Astrocyte (in vitro differentiated cells and primary cell): ENCODE measurements around the gene KL.

Experiments used
- CTCF ChIP-seq: IDR thresholded peaks from 2 replicates; pipeline ENCODE4 v1.5.1; 2011; ENCODE audit warnings: low read depth, mild to moderate bottlenecking, inconsistent platforms, low read length, moderate library complexity; ENCODE audit not compliant: insufficient read depth
- EZH2 ChIP-seq: IDR thresholded peaks from 2 replicates; pipeline ENCODE4 v1.6.1; 2012; ENCODE audit warnings: mild to moderate bottlenecking, low read length, inconsistent platforms; ENCODE audit not compliant: insufficient read depth

- TF ChIP-seq EZH2 (no peak), CTCF (no peak)
Measured at GRCh38 chr13:33022986-33023385, 6.8 kb downstream of the KL start.
